Measurements from ENCODE around the gene CBLC.
A peak's percentile ranks its signal among the peaks of the same experiment; 100 is the strongest.

CBLC gene

DNA sequence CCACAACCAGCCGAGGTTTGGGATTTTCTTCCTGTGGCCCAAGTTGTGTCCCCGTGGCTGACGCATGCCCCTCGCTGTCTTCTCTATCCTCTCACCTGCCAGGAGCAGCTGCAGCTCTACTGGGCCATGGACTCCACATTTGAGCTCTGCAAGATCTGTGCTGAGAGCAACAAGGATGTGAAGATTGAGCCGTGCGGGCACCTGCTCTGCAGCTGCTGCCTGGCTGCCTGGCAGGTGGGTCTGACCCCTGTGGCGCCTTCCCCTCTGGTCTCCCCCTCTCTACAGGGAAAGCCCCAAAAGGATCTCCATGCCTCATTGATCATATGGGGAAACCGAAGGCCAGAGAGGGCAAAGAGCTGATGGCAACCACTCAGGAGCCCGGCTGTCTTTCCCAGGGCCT is 14.6 kb downstream of the CBLC start:
- Mint-ChIP-seq H3K27me3 (no peaks in the 10 kb centered on the region), H3K27ac (no peak overlapping the region), H3K4me3 (no peak overlapping the region), H3K36me3 (ENCODE audit: low read depth) (no peaks in the 10 kb centered on the region), H3K4me1 (peaks cover 16% of the 10 kb centered on the region), H3K9me3 (no peaks in the 10 kb centered on the region)
- no peak for ATAC-seq
- DNase-seq: no peak

GRCh38 chr19:44794610-44795009 is 16.9 kb downstream of the CBLC start:
- Mint-ChIP-seq H3K36me3 (ENCODE audit: low read depth) (no peaks in the 10 kb centered on the region), H3K9me3 (no peaks in the 10 kb centered on the region), H3K4me1 (peaks cover 16% of the 10 kb centered on the region), H3K27me3 (no peaks in the 10 kb centered on the region), H3K4me3 (no peak overlapping the region), H3K27ac (no peak overlapping the region)
- no peak for DNase-seq
- ATAC-seq: no peak

DNA sequence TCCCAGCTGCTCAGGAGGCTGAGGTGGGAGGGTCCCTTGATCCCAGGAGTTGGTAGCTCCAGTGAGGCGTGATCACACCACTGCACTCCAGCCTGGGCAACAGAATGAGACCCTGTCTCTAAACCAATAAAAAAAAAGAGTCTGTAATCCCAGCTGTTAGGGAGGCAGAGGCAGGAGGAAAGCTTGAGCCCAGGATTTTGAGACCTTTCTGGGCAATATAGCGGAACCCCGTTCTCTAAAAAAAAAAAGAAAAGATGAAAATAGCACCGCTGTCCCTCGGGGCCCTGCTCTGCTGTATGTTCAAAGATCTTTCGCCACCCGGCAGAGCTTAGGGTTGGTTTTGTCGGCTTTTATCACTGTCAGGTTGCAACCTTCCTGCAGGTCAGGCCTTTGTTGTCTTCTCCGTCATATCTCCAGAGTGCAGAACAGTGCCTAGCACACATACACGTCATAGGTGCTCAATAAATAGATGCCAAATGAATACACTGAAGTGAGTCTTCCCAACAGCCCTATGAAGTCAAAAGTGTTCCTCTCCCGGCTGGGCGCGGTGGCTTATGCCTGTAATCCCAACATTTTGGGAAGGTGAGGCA is 17.8 kb downstream of the CBLC start:
- H3K9me3 Mint-ChIP-seq: no peaks in the 10 kb centered on the region
- no peaks in the 10 kb centered on the region for H3K36me3 Mint-ChIP-seq (ENCODE audit: low read depth)
- H3K27me3 Mint-ChIP-seq: no peaks in the 10 kb centered on the region
- no peak overlapping the region for H3K27ac Mint-ChIP-seq
- H3K4me3 Mint-ChIP-seq: no peak overlapping the region
- ATAC-seq (no peak), DNase-seq (no peak)
- peaks cover 16% of the 10 kb centered on the region for H3K4me1 Mint-ChIP-seq

DNA sequence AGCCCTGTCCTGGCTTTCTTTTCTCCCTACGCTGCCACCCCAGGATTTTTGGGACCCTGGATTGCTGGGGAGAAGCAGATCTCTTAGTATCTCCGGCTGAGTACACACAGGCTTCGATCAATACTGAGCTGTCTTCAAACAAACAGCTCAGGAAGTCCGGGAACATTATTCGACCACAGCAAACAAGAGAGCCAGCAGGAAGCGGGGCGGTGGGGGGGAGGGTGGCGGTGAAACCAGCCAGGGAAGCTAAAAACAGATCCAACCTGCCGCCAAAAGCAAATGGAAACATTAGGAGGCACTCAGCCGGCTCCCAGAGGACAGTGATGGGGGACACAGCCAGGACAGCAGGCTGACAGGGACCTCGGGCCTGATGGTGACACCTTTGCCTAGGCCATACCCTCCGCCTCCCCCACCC is 19.0 kb downstream of the CBLC start:
- DNase-seq: no peak
- Mint-ChIP-seq H3K27me3 (no peaks in the 10 kb centered on the region), H3K36me3 (ENCODE audit: low read depth) (no peaks in the 10 kb centered on the region), H3K4me1 (peaks cover 16% of the 10 kb centered on the region), H3K27ac (peak overlapping the region; percentile 21), H3K4me3 (no peak overlapping the region), H3K9me3 (no peaks in the 10 kb centered on the region)
- no peak for ATAC-seq

- Mint-ChIP-seq H3K27ac (no peak overlapping the region), H3K27me3 (no peaks in the 10 kb centered on the region)
- no peak for DNase-seq
Measured at GRCh38 chr19:44799627-44800346, 22.1 kb downstream of the CBLC start.

DNA sequence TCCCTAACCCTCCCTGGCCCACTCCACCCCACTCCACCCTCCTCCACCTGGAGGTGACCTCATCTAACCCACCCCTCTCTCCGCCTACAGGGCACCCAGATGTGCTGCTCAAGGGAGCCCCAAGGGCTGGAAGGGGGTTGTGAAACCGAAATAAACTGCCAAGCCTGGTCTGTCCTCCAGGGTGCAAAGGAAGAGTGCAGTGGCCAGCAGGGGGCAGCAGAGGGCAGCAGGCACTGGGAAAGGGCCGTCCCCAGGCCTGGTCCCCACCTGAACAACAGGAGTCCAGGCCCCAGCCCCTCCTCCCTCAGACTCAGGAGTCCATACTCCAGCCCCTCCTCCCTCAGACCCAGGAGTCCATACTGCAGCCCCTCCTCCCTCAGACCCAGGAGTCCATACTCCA is 22.8 kb downstream of the CBLC start:
- no peak overlapping the region for H3K4me3 Mint-ChIP-seq
- H3K36me3 Mint-ChIP-seq (ENCODE audit: low read depth): no peaks in the 10 kb centered on the region
- peaks cover 14% of the 10 kb centered on the region for H3K4me1 Mint-ChIP-seq
- no peaks in the 10 kb centered on the region for H3K9me3 Mint-ChIP-seq
- H3K27ac Mint-ChIP-seq: no peak overlapping the region
- H3K27me3 Mint-ChIP-seq: no peaks in the 10 kb centered on the region
- ATAC-seq: peak; percentile 93
- peak; percentile 91 for DNase-seq

More at GRCh38 chr19:44799627-44800346, 22.1 kb downstream of the CBLC start:
- H3K4me3 Mint-ChIP-seq: no peak overlapping the region
- ATAC-seq: no peak
- H3K9me3 Mint-ChIP-seq: no peaks in the 10 kb centered on the region
- H3K4me1 Mint-ChIP-seq: peaks cover 14% of the 10 kb centered on the region
- H3K36me3 Mint-ChIP-seq (ENCODE audit: low read depth): no peaks in the 10 kb centered on the region

- Mint-ChIP-seq H3K4me1 (no peaks in the 10 kb centered on the region), H3K27me3 (peaks cover 7% of the 10 kb centered on the region), H3K27ac (no peak overlapping the region), H3K4me3 (no peak overlapping the region), H3K36me3 (ENCODE audit: low read depth) (no peaks in the 10 kb centered on the region), H3K9me3 (no peaks in the 10 kb centered on the region)
- ATAC-seq (no peak), DNase-seq (no peak)
Measured at GRCh38 chr19:44803442-44804428, 26.0 kb downstream of the CBLC start.

DNA sequence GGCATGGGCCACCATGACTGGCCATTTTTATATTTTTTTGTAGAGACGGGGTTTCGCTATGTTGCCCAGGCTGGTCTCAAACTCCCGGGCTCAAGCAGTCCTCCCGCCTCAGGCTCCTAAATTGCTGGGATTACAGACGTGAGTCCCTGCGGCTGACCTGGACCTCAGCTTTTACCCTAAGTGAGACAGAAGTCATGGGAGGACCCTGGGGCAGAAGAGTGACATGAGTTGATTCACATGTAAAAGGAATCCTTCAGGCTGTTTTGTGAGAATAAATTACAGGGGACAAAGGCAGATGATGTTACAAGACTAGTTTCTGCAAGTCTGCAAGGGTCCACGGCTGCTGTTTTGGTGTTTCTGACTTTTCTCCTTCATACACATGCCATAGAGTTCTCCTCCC is 28.6 kb downstream of the CBLC start:
- Mint-ChIP-seq H3K4me3 (no peak overlapping the region), H3K36me3 (ENCODE audit: low read depth) (no peaks in the 10 kb centered on the region), H3K4me1 (no peaks in the 10 kb centered on the region), H3K27ac (no peak overlapping the region), H3K9me3 (no peaks in the 10 kb centered on the region), H3K27me3 (peaks cover 19% of the 10 kb centered on the region)
- no peak for DNase-seq
- ATAC-seq: no peak

- ATAC-seq: no peak
- Mint-ChIP-seq H3K27me3 (peaks cover 23% of the 10 kb centered on the region), H3K36me3 (ENCODE audit: low read depth) (no peaks in the 10 kb centered on the region), H3K9me3 (no peaks in the 10 kb centered on the region), H3K27ac (no peak overlapping the region), H3K4me1 (no peaks in the 10 kb centered on the region), H3K4me3 (no peak overlapping the region)
- no peak for DNase-seq
Measured at GRCh38 chr19:44807162-44807561, 29.5 kb downstream of the CBLC start.

DNA sequence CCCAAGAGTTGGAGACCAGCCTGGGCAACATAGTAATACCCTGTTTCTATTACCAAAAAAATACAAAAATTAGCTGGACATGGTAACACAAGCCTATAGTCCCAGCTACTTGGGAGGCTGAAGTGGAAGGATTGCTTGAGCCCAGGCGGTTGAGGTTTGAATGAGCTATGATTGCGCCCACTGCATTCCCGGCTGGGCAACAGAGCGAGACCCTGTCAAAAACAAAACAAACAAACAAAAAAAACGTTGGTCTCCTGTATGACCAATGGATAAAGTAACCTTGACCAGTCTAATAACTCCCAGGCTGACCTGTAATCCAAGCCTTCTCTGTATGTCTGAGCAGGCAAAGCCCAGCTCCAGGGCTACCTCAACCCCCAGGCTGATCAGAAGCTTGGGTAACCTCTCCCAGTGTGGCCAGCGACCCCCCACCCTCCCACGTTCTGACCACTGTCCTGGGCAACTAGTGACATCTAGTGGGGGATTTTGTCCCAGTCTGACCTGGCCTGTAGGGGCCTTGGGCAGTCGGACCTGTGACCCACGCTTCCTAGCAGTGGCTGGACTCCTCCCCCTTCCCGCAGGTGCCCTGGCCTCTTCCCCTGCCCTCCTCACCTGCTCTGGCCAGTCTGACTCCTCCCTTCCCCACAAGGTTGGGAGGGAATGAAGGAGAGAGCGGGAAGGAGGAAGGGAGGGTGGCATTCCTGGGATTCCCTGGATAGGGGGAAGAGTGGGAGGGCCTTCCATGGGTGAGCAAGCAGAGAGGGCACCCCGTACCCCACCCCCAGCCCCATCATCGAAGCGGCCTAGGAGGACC is 30.2 kb downstream of the CBLC start:
- Mint-ChIP-seq H3K9me3 (no peaks in the 10 kb centered on the region), H3K36me3 (ENCODE audit: low read depth) (no peaks in the 10 kb centered on the region), H3K4me1 (no peaks in the 10 kb centered on the region), H3K4me3 (no peak overlapping the region), H3K27me3 (peaks cover 23% of the 10 kb centered on the region), H3K27ac (no peak overlapping the region)
- DNase-seq (no peak), ATAC-seq (no peak)

DNA sequence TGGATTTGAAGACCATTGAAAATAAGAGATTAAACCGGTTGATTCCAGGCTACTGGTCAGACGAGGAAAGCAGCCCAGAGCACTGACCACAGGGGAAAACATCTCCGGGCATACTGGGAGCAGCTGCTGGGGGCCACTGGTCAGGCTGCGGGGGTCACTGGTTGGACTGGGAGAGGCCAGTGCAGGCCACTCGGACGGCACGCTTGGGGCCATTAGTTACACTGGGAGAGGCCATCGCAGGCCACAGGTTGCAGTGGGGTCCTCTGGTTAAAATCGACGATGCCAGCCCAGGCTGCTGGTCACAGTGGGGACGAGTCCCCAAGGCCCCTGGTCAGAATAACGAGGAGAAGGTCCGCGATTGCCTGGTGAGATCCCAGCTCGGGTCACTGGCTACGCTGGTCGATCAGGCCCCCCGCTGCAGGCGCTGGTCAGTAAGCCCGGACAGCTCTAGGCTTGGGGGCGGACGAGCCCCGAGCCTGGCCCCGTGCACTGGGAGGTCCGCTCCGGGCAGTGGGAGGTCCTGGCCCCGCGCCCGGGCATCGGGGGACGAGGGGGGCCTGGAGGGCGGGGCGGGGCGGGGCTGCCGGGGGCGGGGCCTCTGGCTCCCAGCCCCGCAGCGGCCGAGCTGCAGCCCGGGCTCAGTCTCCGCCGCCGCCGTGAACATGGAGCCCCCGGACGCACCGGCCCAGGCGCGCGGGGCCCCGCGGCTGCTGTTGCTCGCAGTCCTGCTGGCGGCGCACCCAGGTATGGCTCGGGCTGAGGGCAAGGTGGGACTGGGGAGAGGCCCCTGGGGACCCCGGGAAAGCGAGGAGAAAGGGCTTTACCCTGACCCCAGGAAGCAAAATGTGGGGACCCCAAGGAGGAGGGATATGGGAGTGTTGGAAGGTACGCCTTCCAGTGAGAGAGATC is 31.0 kb downstream of the CBLC start, which contains the start of gene BCAM:
BCAM (plus strand) TSS at position 641 of the 909 bp plus-strand sequence; CDS start at position 663, 22 bp downstream.
- Mint-ChIP-seq H3K27me3 (peaks cover 23% of the 10 kb centered on the region), H3K4me3 (no peak within 1 kb of the TSS), H3K36me3 (ENCODE audit: low read depth) (no peaks in the 10 kb centered on the region)

DNA sequence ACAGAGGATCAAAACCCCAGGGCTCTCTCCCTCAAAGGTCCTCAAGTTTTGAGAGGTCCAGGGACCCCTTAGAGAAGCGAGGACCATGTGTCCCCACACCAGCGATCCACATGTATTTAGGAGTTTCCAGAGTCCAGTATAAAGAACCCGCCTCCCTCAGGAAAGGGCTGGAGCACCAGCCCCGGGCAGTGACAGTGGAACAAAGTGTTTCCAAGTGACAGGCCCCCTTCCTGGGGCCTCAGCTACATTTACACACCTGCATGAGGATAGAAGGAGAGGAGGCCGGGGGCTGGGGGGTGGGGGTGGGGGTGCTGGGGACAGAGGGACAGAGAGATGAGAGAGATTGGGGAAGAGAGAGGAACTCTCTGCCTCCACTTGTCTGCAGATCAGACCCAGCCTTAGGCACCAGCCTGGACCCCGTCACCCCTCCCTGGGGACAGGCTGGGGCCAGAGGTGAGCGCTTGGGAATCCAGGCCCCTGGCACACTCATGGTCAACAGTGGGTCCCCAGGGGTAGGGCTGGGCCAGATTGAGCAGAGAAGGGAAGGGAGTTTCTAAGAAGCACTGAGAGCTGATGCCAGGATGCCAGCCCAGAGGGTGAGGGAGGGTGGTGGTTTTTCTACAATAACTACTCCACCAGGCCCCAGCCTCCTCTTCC is 32.0 kb downstream of the CBLC start:
- Mint-ChIP-seq H3K27me3 (peaks cover 23% of the 10 kb centered on the region), H3K4me3 (no peak overlapping the region), H3K36me3 (ENCODE audit: low read depth) (no peaks in the 10 kb centered on the region), H3K27ac (no peak overlapping the region), H3K4me1 (no peaks in the 10 kb centered on the region), H3K9me3 (no peaks in the 10 kb centered on the region)
- DNase-seq: no peak
- ATAC-seq: no peak

More for the DNA sequence above, 31.0 kb downstream of the CBLC start, which contains the start of gene BCAM:
- peak; percentile 7 for ATAC-seq
- H3K9me3 Mint-ChIP-seq: no peaks in the 10 kb centered on the region
- DNase-seq: peak; percentile 4
- no peaks in the 10 kb centered on the region for H3K4me1 Mint-ChIP-seq
- H3K27ac Mint-ChIP-seq: no peak within 1 kb of the TSS
